HG02588 (cell line): ENCODE data around the gene CDRT4.

Experiments used
- ATAC-seq: cut with Tn5 transposase; IDR thresholded peaks from one replicate; pipeline ENCODE4 v1.9.1; 2021; ENCODE audit warnings: mild to moderate bottlenecking, moderate library complexity; ENCODE audit not compliant: unreplicated experiment

Gene CDRT4

GRCh38 chr17:15399443-15399842, 68.0 kb downstream of the CDRT4 start:
- ATAC-seq: no peak

- ATAC-seq: no peak
Measured at GRCh38 chr17:15398736-15399331, 68.6 kb downstream of the CDRT4 start.

GRCh38 chr17:15398291-15398690, 69.1 kb downstream of the CDRT4 start:
- no peak for ATAC-seq

GRCh38 chr17:15397620-15398019, 69.8 kb downstream of the CDRT4 start:
- ATAC-seq: no peak

GRCh38 chr17:15395091-15395490, 72.3 kb downstream of the CDRT4 start:
- ATAC-seq: no peak

- ATAC-seq: no peak
Measured at GRCh38 chr17:15393414-15393813, 74.0 kb downstream of the CDRT4 start.

- no peak for ATAC-seq
Measured at GRCh38 chr17:15392326-15392741, 75.1 kb downstream of the CDRT4 start.

GRCh38 chr17:15388356-15389041, 78.9 kb downstream of the CDRT4 start:
- no peak for ATAC-seq

- no peak for ATAC-seq
Measured at GRCh38 chr17:15386083-15386482, 81.3 kb downstream of the CDRT4 start.
